Activated B cell treated with CpG ODN at 0.5 μM for 24 hours (primary cell): ENCODE measurements around the gene NRXN3. TPM values are rescaled to one million over a fixed set of nuclear protein-coding genes. Genes with fewer than 3 reads are reported as not detected.

Experiments
- ATAC-seq: fragments of 200-7000 bp; cut with Tn5 transposase; one replicate; pipeline ENCODE4 v1.10.0; 2021; ENCODE audit warnings: low read depth, mild to moderate bottlenecking, moderate library complexity
- CTCF ChIA-PET: fragments of 350-600 bp; sonication (Branson Sonifier 250); formaldehyde crosslinking; loops from one replicate; lab custom pipeline; 2021; ENCODE audit warnings: antibody characterized with exemption; lab: Charles Lee
- POLR2A ChIA-PET: fragments of 350-600 bp; sonication (Branson Sonifier 250); formaldehyde crosslinking; loops from one replicate; lab custom pipeline; 2021; ENCODE audit warnings: antibody characterized with exemption; lab: Charles Lee
- DNase-seq: peaks from one replicate; pipeline ENCODE4 v3.0.0; 2022
- H3K27ac Mint-ChIP-seq: one replicate; pipeline ENCODE4 v1.8.0; 2020; ENCODE audit warnings: mixed read lengths
- H3K27me3 Mint-ChIP-seq: one replicate; pipeline ENCODE4 v1.8.0; 2021; ENCODE audit warnings: mixed read lengths
- H3K36me3 Mint-ChIP-seq: one replicate; pipeline ENCODE4 v1.8.0; 2021; ENCODE audit warnings: low read depth, mixed read lengths
- H3K4me1 Mint-ChIP-seq: one replicate; pipeline ENCODE4 v1.8.0; 2021; ENCODE audit warnings: mixed read lengths
- H3K4me3 Mint-ChIP-seq: one replicate; pipeline ENCODE4 v1.8.0; 2020; ENCODE audit warnings: mild to moderate bottlenecking, mixed read lengths
- H3K9me3 Mint-ChIP-seq: one replicate; pipeline ENCODE4 v1.8.0; 2020; ENCODE audit warnings: mixed read lengths
- CTCF ChIP-seq: fragments of 200-600 bp; IDR thresholded peaks from one replicate; pipeline ENCODE4 v1.8.0; 2022; ENCODE audit warnings: antibody characterized with exemption, mild to moderate bottlenecking
- intact Hi-C: fragments of 100-400 bp; cut with micrococcal nuclease; formaldehyde crosslinking; loops from one replicate; pipeline ENCODE4 v1.15.1; 2024
- total RNA-seq: library from RNA; stranded (reverse); gene quantifications from 2 replicates; pipeline ENCODE4 v1.2.3, GENCODE V29; 2022

The NRXN3 gene
- total RNA-seq, 1 donor from 2014 or later, result not detected

- no peak overlapping the region for H3K4me3 Mint-ChIP-seq
- H3K36me3 Mint-ChIP-seq, result no peaks in the 10 kb centered on the region
- ATAC-seq (no peak), DNase-seq (no peak)
- CTCF ChIA-PET, result no interaction called here
- no peak overlapping the region for H3K27ac Mint-ChIP-seq
- POLR2A ChIA-PET, result no interaction called here
- no peaks in the 10 kb centered on the region for H3K27me3 Mint-ChIP-seq
- no peaks in the 10 kb centered on the region for H3K9me3 Mint-ChIP-seq
- H3K4me1 Mint-ChIP-seq, result no peaks in the 10 kb centered on the region
- TF ChIP-seq CTCF, result no peak
- intact Hi-C loops, result no loop called here
Observed at GRCh38 chr14:79436335-79436734, 1266.2 kb downstream of the NRXN3 start.

GRCh38 chr14:79437951-79438350 lies 1267.8 kb downstream of the NRXN3 start:
- H3K4me3 Mint-ChIP-seq, result no peak overlapping the region
- ATAC-seq, result no peak
- intact Hi-C loops, result no loop called here
- no peak overlapping the region for H3K27ac Mint-ChIP-seq
- no peaks in the 10 kb centered on the region for H3K36me3 Mint-ChIP-seq
- ChIA-PET CTCF (no interaction called here), POLR2A (no interaction called here)
- no peaks in the 10 kb centered on the region for H3K4me1 Mint-ChIP-seq
- no peak for TF ChIP-seq CTCF
- H3K27me3 Mint-ChIP-seq, result no peaks in the 10 kb centered on the region
- H3K9me3 Mint-ChIP-seq, result no peaks in the 10 kb centered on the region
- DNase-seq, result no peak

GRCh38 chr14:79438696-79439342 lies 1268.6 kb downstream of the NRXN3 start:
- no peak for TF ChIP-seq CTCF
- H3K4me1 Mint-ChIP-seq, result no peaks in the 10 kb centered on the region
- H3K27me3 Mint-ChIP-seq, result no peaks in the 10 kb centered on the region
- H3K4me3 Mint-ChIP-seq, result no peak overlapping the region
- CTCF ChIA-PET, result no interaction called here
- H3K27ac Mint-ChIP-seq, result no peak overlapping the region
- no peak for DNase-seq
- no peaks in the 10 kb centered on the region for H3K9me3 Mint-ChIP-seq
- no peak for ATAC-seq
- intact Hi-C loops, result no loop called here
- POLR2A ChIA-PET, result no interaction called here
- no peaks in the 10 kb centered on the region for H3K36me3 Mint-ChIP-seq

GRCh38 chr14:79442786-79443185 lies 1272.6 kb downstream of the NRXN3 start:
- ChIA-PET POLR2A (no interaction called here), CTCF (no interaction called here)
- H3K4me1 Mint-ChIP-seq, result no peaks in the 10 kb centered on the region
- no peak for TF ChIP-seq CTCF
- ATAC-seq (no peak), DNase-seq (no peak)
- no peak overlapping the region for H3K4me3 Mint-ChIP-seq
- H3K27me3 Mint-ChIP-seq, result no peaks in the 10 kb centered on the region
- no peaks in the 10 kb centered on the region for H3K9me3 Mint-ChIP-seq
- intact Hi-C loops, result no loop called here
- no peaks in the 10 kb centered on the region for H3K36me3 Mint-ChIP-seq
- no peak overlapping the region for H3K27ac Mint-ChIP-seq

- Mint-ChIP-seq H3K9me3 (no peaks in the 10 kb centered on the region), H3K4me3 (no peak overlapping the region), H3K27ac (no peak overlapping the region), H3K4me1 (no peaks in the 10 kb centered on the region), H3K36me3 (no peaks in the 10 kb centered on the region), H3K27me3 (no peaks in the 10 kb centered on the region)
- ChIA-PET CTCF (no interaction called here), POLR2A (no interaction called here)
- DNase-seq (no peak), ATAC-seq (no peak)
- intact Hi-C loops, result no loop called here
- TF ChIP-seq CTCF, result no peak
Observed at GRCh38 chr14:79443602-79444001, 1273.4 kb downstream of the NRXN3 start.
